GM21619 (cell line): Measurements from ENCODE around the gene KIF4A.
"Not testable (repeated sequence)": the region's sequence is repeated elsewhere in the genome, so short reads cannot be mapped to it uniquely, and the experiment has no call there.

Experiments
- ATAC-seq: cut with Tn5 transposase; IDR thresholded peaks from one replicate; pipeline ENCODE4 v1.9.1; 2021; ENCODE audit not compliant: unreplicated experiment

Gene KIF4A

GRCh38 chrX:70386235-70386634 is 96.3 kb downstream of the KIF4A start:
- no peak for ATAC-seq

GRCh38 chrX:70398899-70399298 is 109.0 kb downstream of the KIF4A start:
- ATAC-seq: no peak

- ATAC-seq: not testable (repeated sequence)
Observed at GRCh38 chrX:70400181-70400580, 110.3 kb downstream of the KIF4A start.

GRCh38 chrX:70402721-70403120 is 112.8 kb downstream of the KIF4A start:
- ATAC-seq: no peak

GRCh38 chrX:70405003-70405402 is 115.1 kb downstream of the KIF4A start:
- no peak for ATAC-seq

GRCh38 chrX:70410921-70411320 is 121.0 kb downstream of the KIF4A start:
- no peak for ATAC-seq

GRCh38 chrX:70411475-70411874 is 121.6 kb downstream of the KIF4A start:
- no peak for ATAC-seq

GRCh38 chrX:70421618-70422017 is 131.7 kb downstream of the KIF4A start:
- ATAC-seq: no peak

- no peak for ATAC-seq
Observed at GRCh38 chrX:70422851-70423341, 133.0 kb downstream of the KIF4A start, which contains the start of gene GDPD2. GDPD2 (plus strand) TSS chrX:70423314; CDS start chrX:70424985, 1,671 bp downstream.

- ATAC-seq: no peak
Observed at GRCh38 chrX:70423936-70424675, 134.2 kb downstream of the KIF4A start.

- no peak for ATAC-seq
Observed at GRCh38 chrX:70424801-70425200, 134.9 kb downstream of the KIF4A start.

- no peak for ATAC-seq
Observed at GRCh38 chrX:70426286-70427278, 136.7 kb downstream of the KIF4A start.

GRCh38 chrX:70427365-70427764 is 137.5 kb downstream of the KIF4A start:
- no peak for ATAC-seq

GRCh38 chrX:70429759-70430158 is 139.9 kb downstream of the KIF4A start:
- ATAC-seq: no peak

- no peak for ATAC-seq
Observed at GRCh38 chrX:70432936-70433847, 143.3 kb downstream of the KIF4A start.

GRCh38 chrX:70433848-70434351 is 144.0 kb downstream of the KIF4A start:
- ATAC-seq: peak; percentile 60

- ATAC-seq: peak; percentile 66
Observed at GRCh38 chrX:70434352-70434866, 144.5 kb downstream of the KIF4A start.

GRCh38 chrX:70434914-70435586 is 145.1 kb downstream of the KIF4A start:
- ATAC-seq: no peak

- no peak for ATAC-seq
Observed at GRCh38 chrX:70436343-70436742, 146.4 kb downstream of the KIF4A start.

- no peak for ATAC-seq
Observed at GRCh38 chrX:70437011-70437410, 147.1 kb downstream of the KIF4A start.
